Posterior vena cava (tissue), 2 donors: ENCODE data around the gene IMP4. TPM values are rescaled to one million over a fixed set of nuclear protein-coding genes. Genes with fewer than 3 reads are reported as not detected.

Source experiments
- DNase-seq: peaks from one replicate; pipeline ENCODE4 v3.0.0-alpha.2; 2020; ENCODE audit warnings: low spot score
- intact Hi-C, 2 donors: fragments of 100-400 bp; cut with DNase I; formaldehyde crosslinking; loops; one replicate each; pipeline versions ENCODE4 v1.14.1 to v1.14.2; 2022 to 2023
- total RNA-seq, 2 donors: library from RNA; stranded (reverse); fragmentation: NEBNext Ultra II Directional; extraction: Animal tissue kit (Norgen Biotek cat#: 25700); gene quantifications; one replicate each; pipeline ENCODE4 v1.2.1, GENCODE V29; 2021
- donor health status: DM: yes; HTN: yes; CAD: no.
- donor health status: DM: yes; HTN: yes; CAD: no.

Gene IMP4
- total RNA-seq, 2 donors from 2014 or later: 48.7 to 60.5 TPM

DNA sequence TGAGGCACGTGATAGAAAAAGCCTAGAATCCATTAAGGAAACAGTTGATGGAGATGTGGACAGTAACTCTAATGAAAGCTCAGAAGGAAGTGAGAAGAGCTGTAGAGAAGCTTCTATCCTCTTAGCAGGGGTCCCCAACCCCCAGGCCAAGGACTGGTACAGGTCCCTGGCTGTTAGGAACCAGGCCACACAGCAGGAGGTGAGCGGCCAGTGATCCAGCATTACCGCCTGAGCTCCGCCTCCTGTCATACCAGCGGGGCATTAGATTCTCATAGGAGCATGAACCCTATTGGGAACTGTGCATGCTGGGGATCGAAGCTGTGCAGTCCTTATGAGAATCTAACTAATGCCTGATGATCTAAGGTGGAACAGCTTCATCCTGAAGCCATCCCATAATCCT, 8.7 kb upstream of the IMP4 start:
- intact Hi-C loops: loop anchor here in 1 of 2 donors (10.0 kb wide), 1 partner anchor 149 kb away; the partner anchor contains the start of genes MZT2B and SMPD4
- DNase-seq: no peak

DNA sequence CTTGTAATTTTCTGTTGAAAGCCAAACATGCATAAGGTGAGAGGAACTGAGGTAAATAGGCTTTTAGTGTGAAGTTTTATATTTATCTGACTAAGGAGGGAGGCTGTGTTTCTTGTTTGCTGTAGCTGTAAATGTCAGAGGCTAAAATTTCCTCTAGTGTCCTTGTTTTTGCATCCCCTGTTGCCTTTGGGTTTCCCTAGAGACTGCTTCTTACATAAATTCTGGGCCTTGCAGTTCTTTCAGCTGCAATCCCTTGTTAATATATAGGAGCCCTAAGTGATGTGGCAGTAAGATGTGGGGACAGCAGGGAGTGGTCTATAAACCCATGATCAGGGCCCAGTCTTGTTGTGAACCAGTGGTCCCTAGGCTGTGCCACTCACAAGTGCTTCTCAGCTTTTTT, 7.5 kb upstream of the IMP4 start:
- DNase-seq: no peak
- intact Hi-C loops: loop anchor here in 1 of 2 donors (10.0 kb wide), 1 partner anchor 150 kb away; the partner anchor contains the start of genes MZT2B and SMPD4

DNA sequence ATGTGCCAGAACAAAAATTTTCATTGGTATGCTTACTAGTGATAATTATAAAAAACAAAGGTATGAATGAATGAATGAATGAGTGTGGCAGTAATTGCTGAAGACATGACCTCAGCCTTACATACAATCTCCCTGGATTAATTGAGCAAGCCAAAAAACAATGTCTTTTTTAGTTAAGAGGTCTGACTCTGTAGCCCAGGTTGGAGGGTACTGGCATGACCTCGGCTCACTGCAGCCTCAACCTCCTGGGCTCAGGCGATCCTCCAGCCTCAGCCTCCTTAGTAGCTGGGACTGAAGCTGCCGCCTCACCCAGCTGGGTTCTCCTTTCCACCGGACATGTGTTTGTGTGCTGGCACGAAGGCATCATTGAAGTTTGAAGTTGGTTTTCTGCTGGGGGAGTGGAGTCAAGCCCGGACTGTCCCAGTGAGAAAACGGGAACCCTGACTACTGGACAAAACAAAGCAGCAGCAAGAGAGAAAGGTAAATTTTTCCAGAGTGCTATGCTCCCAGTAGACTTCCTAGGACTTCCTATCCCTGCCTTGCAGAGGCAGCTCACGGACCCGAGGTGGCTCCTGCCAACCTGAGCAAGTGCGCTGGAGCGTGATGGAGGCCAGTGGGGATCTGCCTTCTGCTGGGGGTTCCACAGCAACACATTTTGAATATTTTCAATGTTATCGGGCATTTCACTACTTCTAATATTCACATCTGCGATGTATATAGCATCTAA, 6.4 kb upstream of the IMP4 start:
- no peak for DNase-seq
- intact Hi-C loops: loop anchor here in 1 of 2 donors (10.0 kb wide), 1 partner anchor 152 kb away; the partner anchor contains the start of genes MZT2B and SMPD4

DNA sequence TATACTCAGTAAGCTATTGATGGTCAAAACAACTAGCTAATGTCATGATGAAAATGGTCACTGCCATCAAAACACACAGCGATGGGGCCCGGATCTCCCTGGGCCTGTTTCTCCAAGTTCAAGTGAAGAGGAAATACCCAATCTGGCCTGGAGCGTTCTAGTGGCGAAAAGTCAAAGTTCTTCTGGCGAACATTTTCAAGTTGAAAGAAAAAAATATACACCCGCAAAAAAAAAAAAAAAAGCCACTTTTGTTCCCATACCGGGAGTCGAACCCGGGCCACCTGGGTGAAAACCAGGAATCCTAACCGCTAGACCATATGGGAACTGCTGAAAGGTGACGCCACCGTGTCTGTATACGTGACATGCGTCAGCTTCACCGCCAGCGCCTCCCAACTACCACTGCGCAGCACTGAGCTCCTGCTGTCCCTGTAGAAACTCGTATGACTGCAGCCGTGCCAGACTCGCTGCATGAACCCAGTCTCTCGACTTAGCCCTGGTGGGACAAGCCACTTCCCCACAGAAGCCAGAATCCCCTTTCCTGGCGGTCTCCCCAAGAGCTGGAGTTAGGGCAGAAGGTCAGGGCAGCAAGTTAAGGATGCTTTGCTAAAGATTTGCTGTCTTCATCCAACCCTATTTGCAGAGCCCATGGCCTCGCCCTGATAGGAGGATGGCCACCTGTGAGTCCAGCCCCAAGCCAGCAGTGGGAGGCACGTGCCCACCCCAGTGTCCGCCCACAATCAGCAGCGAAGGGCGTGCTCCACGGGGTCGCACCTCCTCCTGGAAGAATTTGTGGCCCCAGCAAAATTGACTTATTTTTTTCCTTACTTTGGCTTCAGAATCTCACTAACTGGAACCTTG, 5.6 kb upstream of the IMP4 start:
- intact Hi-C loops: loop anchor here in 1 of 2 donors (10.0 kb wide), 1 partner anchor 152 kb away; the partner anchor contains the start of genes MZT2B and SMPD4
- no peak for DNase-seq

DNA sequence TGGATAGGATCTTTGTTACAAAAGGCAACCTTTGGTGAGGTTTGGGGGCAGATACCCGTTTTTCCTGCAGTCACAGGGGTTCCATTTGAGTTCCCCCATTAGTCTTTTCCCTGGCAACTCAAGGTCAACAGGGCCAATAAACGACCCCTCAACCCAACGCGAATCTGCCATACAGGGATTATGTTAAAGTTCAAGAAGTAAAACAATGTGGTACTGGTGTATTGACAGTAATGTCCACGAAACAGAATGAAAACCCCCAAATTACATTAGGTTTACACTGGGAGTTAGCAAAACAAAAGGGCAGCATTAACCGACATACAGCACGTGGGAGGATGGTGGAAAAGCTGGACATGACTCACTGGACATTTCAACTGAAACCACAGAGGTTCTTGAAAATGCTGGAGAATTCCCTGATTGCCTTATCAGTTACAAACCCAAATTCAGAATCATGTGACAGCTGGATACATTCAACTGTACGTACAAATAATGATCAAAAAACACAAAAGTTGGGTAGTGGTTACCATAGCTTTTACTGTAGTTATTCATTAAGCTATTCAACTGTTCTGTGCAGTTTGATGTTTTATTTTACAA, 4.9 kb upstream of the IMP4 start:
- intact Hi-C loops: loop anchor here in 1 of 2 donors (10.0 kb wide), 1 partner anchor 153 kb away; the partner anchor contains the start of genes MZT2B and SMPD4
- DNase-seq: no peak

DNA sequence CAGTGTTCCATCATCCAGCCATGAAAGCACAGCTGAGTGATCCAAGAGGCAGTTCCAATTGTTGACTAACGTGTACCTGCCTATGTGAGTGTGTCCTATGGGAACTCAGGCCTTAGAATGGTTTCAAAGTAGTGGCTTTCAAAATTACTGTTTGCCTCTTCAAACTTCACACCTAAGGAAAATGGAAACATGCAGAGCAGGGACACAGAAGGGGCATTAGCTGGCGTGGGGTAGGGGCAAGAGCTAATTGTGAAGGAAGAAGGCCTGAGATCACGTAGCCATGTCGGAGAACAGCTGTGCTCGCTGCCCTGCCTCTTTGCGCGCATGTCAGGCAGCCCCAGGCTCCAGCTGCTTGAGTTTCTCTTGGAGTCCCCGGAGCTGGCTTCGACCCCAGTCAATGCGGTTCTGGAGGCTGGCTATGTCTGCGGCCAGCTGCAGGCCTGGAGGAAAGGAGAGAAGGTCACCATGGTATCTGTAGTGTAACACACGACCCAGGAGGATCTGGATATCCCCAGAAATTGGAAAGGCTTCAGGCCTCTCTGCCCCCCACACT, 3.8 kb upstream of the IMP4 start:
- no peak for DNase-seq
- intact Hi-C loops: loop anchor here in 1 of 2 donors (10.0 kb wide), 1 partner anchor 154 kb away; the partner anchor contains the start of genes MZT2B and SMPD4

DNA sequence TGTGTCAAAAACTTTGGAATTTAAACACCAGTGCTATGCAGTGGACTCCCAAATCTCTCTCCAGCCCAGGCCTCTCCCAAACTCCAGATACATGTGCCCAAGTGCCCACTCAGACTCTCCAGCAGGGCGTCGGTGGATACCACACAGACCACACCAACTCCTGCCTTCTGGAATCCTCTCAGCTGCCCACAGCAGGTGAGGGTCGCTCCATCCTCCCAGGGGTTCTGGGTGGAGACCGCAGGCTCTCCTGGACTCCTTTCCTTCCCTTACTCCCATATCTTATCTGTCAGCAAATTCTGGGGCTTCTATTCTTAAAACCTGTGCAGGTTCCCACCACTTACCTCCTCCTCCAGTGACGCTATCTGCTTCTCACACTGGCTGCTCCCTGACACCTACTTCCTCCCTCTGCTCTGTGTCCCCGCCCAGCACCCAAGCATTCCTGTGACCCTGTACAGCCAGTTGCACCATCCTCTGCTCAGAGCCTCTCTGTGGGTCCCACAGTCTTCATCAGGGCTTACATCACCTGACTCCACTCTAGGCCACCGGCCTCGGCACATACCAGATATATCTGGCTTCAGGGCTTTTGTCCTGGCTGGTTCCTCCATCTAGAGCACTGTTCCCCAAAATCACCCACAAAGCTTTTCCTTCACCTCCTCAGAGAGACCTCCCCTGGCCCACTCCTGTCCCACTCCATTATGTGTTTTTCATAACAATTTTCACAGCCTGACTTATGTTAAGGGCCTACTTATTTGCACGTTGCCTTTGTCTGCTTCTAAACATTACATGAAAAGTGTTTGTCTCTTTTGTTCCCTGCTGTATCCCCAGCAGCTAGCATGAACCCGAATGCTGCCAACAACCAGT, 2.6 kb upstream of the IMP4 start:
- DNase-seq: no peak
- intact Hi-C loops: loop anchor here in 1 of 2 donors (10.0 kb wide), 1 partner anchor 155 kb away; the partner anchor contains the start of genes MZT2B and SMPD4

DNA sequence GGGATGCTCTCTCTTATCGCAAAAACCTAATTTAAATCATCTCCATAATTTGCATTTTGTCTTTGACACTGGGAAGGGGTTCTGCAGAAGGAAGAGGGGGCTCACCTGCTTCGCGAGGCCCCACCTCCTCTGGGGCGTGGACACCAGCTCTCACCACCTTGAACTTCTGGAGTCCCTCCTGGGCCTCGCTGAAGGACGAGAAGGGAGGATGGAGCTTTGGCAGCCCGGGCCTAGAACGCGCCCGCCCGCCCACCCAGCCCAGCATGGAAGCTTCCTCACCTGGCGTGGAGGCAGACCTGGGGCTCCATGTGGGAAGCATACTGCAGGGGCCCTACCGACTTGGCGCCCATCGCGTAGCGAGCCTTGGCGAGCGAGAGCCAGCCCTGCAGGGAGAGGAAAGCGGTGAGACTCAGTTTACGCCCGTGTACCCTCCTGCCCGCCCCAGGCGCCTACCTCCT, 1.1 kb upstream of the IMP4 start:
- intact Hi-C loops: no loop called here
- no peak for DNase-seq

DNA sequence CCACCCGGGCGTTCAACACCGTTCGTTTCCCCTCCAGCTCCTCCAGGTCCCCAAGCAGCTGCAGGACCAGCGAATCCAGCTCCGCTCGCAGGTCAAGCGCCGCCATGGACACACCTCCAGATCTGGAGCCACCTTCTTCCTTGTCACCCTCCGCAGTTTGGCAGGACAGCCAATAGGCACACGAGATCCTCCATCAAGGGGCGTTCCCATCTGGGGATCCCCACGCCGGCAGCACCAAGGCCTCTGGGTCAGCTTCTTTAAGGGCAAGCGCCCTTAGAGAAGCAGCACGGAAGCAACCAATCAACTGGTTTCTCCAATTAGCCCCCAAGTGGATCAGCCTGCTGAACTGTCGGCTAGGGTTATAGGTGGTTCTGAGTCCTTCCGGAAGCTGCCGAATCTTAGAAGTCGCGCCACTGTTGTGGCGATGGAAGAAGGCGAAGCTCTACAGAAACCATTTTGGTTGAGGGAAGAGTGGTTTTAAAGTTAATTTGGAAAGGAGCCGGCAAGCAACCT, 621 bp upstream of the IMP4 start:
- intact Hi-C loops: no loop called here
- DNase-seq: peak; percentile 94

DNA sequence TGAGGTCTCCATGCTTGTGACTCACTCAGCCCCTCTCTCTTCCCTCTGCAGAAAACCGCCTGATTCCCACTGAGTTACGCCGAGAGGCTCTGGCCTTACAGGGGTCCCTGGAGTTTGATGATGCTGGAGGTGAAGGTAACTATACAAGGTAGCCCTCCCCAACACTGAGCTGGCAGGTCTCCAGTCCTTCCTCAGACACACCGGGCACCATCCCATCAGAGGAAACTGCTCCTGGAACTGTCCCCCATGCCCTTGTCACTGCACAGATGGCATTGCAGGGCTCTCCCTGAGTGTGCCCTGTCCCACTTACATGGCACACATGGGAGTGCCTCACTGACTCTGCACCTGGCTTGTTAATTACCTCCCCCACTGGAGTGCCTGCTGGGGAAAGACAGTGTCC, 1.9 kb downstream of the IMP4 start:
- DNase-seq: no peak
- intact Hi-C loops: no loop called here

DNA sequence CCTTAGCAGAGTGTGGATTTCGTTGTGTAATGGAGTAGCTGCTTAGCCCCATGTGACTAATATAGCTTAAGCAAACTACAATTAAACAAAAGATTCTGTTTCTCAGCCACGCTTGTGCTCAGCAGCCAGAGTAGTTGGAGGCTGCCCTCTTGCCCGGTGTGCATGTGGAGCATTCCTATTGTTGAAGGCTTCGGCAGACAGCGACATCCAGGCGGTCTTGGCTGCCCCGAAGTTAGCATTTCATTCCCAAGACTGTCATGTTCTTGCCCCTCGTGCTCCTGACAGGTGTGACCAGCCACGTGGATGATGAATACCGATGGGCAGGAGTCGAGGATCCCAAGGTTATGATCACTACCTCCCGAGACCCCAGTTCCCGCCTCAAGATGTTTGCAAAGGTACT, 2.4 kb downstream of the IMP4 start:
- no peak for DNase-seq
- intact Hi-C loops: no loop called here

DNA sequence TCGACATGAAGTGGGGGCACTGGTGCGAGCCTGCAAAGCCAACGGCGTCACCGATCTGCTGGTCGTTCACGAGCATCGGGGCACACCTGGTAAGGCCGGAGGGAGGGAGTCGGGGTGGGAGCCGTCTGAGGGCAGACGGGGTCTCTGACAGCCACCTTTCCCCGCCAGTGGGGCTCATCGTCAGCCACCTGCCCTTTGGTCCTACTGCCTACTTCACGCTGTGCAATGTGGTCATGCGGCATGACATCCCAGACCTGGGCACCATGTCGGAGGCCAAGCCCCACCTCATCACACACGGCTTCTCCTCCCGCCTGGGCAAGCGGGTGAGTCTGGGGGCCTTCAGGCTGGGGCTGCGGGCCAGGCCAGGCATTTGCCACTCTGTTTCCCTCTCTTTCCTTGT, 2.9 kb downstream of the IMP4 start:
- peak; percentile 76 for DNase-seq
- intact Hi-C loops: no loop called here

DNA sequence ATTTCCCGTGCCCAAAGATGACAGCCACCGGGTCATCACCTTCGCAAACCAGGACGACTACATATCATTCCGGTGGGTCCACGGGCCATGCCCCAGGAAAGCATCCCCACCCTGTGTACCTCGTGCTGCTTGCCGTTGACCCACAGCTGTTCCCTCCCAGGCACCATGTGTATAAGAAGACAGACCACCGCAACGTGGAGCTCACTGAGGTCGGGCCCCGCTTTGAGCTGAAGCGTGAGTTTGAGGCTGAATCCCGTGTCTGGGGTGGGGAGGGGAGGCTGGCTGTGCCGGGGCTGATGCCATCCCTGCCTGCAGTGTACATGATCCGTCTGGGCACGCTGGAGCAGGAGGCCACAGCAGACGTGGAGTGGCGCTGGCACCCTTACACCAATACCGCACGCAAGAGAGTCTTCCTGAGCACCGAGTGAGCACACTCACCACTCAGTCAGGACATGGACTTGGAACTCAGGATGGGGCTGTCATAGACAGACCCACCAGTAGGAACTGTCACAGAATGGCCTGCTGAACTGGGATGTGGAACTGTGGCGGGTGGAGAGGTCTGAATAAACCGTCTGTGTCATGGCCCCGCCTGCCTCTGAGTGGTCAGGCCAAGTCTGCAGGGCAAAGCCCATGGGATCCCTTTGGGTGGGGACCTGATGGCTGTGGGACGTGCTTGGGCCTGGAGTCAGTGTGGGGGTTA, 3.5 kb downstream of the IMP4 start:
- DNase-seq: no peak
- intact Hi-C loops: no loop called here

DNA sequence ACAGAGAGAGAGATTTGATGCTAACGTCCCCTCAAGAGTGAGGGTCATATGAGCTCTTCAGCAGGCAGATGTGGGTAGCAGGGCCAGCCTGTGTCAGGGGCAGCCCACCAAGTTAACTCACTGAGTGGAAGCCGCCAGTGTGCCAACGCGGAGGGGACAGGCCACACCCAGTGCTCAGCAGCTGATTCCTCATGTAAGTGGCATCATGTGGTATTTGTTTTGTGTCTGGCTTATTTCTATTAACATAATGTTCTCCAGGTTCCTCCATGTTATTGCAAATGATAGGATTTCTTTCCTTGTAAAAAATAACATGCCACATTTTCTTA, 4.0 kb downstream of the IMP4 start:
- intact Hi-C loops: no loop called here

DNA sequence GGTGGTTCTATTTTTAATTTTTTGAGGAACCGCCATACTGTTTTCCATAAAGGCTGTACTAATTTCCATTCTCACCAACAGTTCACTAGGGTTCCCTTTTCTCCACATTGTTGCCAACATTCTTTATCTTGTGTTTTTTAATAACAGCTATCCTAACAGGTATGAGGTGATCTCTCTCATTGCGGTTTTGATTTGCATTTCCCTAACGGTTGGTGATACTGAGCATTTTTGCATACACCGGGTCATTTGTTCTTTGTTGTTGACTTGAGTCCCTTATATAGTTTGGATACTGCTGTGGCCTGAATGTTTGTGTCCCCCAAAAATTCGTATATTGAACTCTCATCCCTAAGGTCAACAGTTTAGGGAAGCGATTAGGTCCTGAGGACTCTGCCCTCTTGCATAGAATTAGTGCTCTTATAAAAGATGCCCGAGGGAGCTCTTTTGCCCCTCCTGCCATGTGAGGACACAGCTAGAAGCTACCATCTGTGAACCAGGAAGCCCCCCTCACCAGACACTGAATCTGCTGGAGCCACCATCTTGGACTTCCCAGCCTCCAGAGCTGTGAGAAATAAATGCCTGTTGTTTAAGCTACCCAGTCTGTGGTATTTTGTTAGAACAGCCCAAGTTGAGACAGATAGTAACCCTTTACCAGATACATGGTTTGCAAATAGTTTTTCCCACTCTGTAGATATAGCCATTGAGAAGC, 4.7 kb downstream of the IMP4 start:
- intact Hi-C loops: no loop called here
- DNase-seq: no peak

More for the DNA sequence above, 4.0 kb downstream of the IMP4 start:
- no peak for DNase-seq

DNA sequence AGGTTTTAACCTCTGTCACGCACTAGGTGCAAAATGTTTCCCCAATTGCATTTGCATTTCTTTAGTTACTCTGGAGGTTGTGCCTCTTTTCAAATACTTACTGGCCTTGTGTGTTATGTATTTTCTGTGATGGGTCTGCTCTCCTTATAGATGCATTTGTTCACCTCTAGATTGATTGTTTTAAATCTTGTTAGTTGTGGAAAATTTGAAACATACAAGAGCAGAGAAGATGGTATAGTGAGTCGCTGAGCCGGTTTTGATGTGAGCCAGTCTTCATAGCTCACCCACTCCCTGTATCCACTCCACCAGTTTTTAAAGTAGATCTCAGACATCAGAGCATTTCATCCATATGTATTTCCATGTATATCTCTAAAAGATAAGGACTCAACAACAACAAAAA, 6.5 kb downstream of the IMP4 start:
- intact Hi-C loops: no loop called here
- no peak for DNase-seq

DNA sequence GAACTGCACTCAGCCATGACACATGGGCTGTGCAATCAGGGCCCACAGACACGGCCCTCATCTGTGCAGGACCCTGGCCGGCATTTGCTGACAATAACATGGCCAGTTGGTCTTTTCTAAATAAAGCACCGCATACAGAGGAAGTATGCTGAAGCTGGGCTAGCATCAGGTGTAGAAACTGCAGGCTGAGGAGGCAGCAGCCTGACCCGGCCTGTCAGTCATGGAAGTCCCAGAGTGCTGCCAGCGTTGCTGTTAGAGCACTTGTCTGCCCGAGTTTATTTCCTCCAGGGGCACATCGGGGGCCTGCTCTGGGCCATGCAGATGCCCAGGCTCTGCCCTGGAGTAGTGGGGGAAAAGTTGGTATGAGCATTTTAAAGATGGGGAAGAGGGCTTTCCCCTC, 9.0 kb downstream of the IMP4 start:
- DNase-seq: no peak
- intact Hi-C loops: no loop called here
